Neural progenitor cell (in vitro differentiated cells): Measurements from ENCODE around the gene AAMP. TPM values are rescaled to one million over a fixed set of nuclear protein-coding genes. Genes with fewer than 3 reads are reported as not detected.

ENCODE experiments used
- DNase-seq: peaks from one replicate; pipeline ENCODE4 v3.0.0-alpha.2; 2016; ENCODE audit warnings: low spot score
- H2AFZ ChIP-seq: fragments of 200-600 bp; sonication (generic); replicated peaks from 2 replicates; pipeline ENCODE4 v1.6.1; 2016; ENCODE audit warnings: antibody characterized with exemption
- H3F3A ChIP-seq: fragments of 200-600 bp; sonication (generic); 2 replicates; pipeline ENCODE4 v1.6.1; 2016; ENCODE audit warnings: antibody characterized with exemption, low read depth
- H3K27ac ChIP-seq: fragments of 200-600 bp; sonication (generic); 2 replicates; pipeline ENCODE4 v1.5.1; 2016; ENCODE audit warnings: mild to moderate bottlenecking
- H3K27me3 ChIP-seq: fragments of 200-600 bp; sonication (generic); 2 replicates; pipeline ENCODE4 v1.6.1; 2016; ENCODE audit warnings: mild to moderate bottlenecking, moderate library complexity
- H3K36me3 ChIP-seq: fragments of 200-600 bp; sonication (generic); 2 replicates; pipeline ENCODE4 v1.5.1; 2016
- H3K4me1 ChIP-seq: fragments of 200-600 bp; sonication (generic); 2 replicates; pipeline ENCODE4 v1.6.1; 2016; ENCODE audit warnings: mixed run types
- H3K4me2 ChIP-seq: fragments of 200-600 bp; sonication (generic); 2 replicates; pipeline ENCODE4 v1.6.1; 2016
- H3K4me3 ChIP-seq: fragments of 200-600 bp; sonication (generic); 2 replicates; pipeline ENCODE4 v1.5.1; 2016
- H3K79me2 ChIP-seq: fragments of 200-600 bp; sonication (generic); 2 replicates; pipeline ENCODE4 v1.6.1; 2016; ENCODE audit warnings: low read depth
- H3K9ac ChIP-seq: fragments of 200-600 bp; sonication (generic); 2 replicates; pipeline ENCODE4 v1.6.1; 2016
- H3K9me3 ChIP-seq: fragments of 200-600 bp; sonication (generic); 2 replicates; pipeline ENCODE4 v1.5.1; 2016; ENCODE audit warnings: low read depth
- H4K20me1 ChIP-seq: fragments of 200-600 bp; sonication (generic); 2 replicates; pipeline ENCODE4 v1.6.1; 2016; ENCODE audit warnings: low read depth
- H3K27ac Mint-ChIP-seq: 3 replicates; pipeline ENCODE4 v1.8.0; 2021; ENCODE audit warnings: mixed read lengths
- H3K27me3 Mint-ChIP-seq: 2 replicates; pipeline ENCODE4 v1.8.0; 2022; ENCODE audit warnings: low read depth, mild to moderate bottlenecking, inconsistent platforms, moderate library complexity, mixed read lengths; ENCODE audit not compliant: insufficient read depth
- H3K36me3 Mint-ChIP-seq: 3 replicates; pipeline ENCODE4 v1.8.0; 2021; ENCODE audit warnings: mixed read lengths
- H3K4me1 Mint-ChIP-seq: 3 replicates; pipeline ENCODE4 v1.8.0; 2021; ENCODE audit warnings: mixed read lengths
- H3K4me3 Mint-ChIP-seq: 3 replicates; pipeline ENCODE4 v1.8.0; 2021; ENCODE audit warnings: mild to moderate bottlenecking, moderate library complexity, mixed read lengths
- H3K9me3 Mint-ChIP-seq: 3 replicates; pipeline ENCODE4 v1.8.0; 2020; ENCODE audit warnings: mixed read lengths
- EZH2 ChIP-seq: fragments of 200-600 bp; sonication (generic); IDR thresholded peaks from 2 replicates; pipeline ENCODE4 v1.6.1; 2017; ENCODE audit warnings: antibody characterized with exemption, mild to moderate bottlenecking, moderate library complexity
- EZH2phosphoT487 ChIP-seq: fragments of 200-600 bp; sonication (generic); IDR thresholded peaks from 2 replicates; pipeline ENCODE4 v1.6.1; 2017; ENCODE audit warnings: antibody characterized with exemption
- microRNA-seq: library from miRNA; unstranded; fragments of <30 nt; microRNA quantifications from one replicate; pipeline ENCODE4, GENCODE V29; 2016
- total RNA-seq: library from RNA; depleted of rRNA; stranded (reverse); fragments of >200 nt; gene quantifications from 2 replicates; pipeline ENCODE4 v1.2.3, GENCODE V29; 2015; ENCODE audit warnings: low replicate concordance
- TF ChIP-seq, protein P1 (sequence below): fragments of 200-600 bp; sonication (generic); IDR thresholded peaks from 2 replicates; pipeline ENCODE4 v1.5.1; 2017; ENCODE audit warnings: antibody characterized with exemption, mild to moderate bottlenecking

Gene AAMP
- total RNA-seq, 1 donor from 2014 or later, result 90.4 TPM

DNA sequence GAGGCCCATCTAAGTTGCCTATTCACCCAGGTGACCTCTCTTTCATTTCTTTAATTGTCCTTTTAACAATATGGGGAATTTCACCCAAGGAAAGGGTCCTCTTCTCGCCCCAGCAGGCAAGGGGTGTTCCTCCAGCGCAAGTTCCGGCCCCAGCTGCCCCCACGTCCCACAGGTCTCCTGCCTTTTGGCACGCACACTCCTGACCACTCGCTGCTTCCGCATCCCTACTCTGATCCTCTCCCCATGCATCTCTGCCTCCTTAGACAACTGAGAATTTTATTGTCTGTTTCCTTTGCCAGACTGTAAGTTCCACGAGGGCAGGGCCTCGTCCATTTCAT, 53.6 kb downstream of the AAMP start:
- TF ChIP-seq EZH2phosphoT487, result no peak
- no peak for TF ChIP-seq EZH2
- TF ChIP-seq, protein P1, sequence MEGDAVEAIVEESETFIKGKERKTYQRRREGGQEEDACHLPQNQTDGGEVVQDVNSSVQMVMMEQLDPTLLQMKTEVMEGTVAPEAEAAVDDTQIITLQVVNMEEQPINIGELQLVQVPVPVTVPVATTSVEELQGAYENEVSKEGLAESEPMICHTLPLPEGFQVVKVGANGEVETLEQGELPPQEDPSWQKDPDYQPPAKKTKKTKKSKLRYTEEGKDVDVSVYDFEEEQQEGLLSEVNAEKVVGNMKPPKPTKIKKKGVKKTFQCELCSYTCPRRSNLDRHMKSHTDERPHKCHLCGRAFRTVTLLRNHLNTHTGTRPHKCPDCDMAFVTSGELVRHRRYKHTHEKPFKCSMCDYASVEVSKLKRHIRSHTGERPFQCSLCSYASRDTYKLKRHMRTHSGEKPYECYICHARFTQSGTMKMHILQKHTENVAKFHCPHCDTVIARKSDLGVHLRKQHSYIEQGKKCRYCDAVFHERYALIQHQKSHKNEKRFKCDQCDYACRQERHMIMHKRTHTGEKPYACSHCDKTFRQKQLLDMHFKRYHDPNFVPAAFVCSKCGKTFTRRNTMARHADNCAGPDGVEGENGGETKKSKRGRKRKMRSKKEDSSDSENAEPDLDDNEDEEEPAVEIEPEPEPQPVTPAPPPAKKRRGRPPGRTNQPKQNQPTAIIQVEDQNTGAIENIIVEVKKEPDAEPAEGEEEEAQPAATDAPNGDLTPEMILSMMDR, result no peak
- no peak for DNase-seq
- no peak overlapping the region for H3K27ac ChIP-seq

More for the DNA sequence above, 53.6 kb downstream of the AAMP start:
- H3K27me3 ChIP-seq, result no peaks in the 10 kb centered on the region
- no peak overlapping the region for H3K9ac ChIP-seq
- peak overlapping the region; percentile 74 for H2AFZ ChIP-seq
- Mint-ChIP-seq H3K4me1 (peaks cover 29% of the 10 kb centered on the region), H3K27ac (peak overlapping the region; percentile 72), H3K9me3 (no peaks in the 10 kb centered on the region), H3K4me3 (peak overlapping the region; percentile 95), H3K36me3 (peaks cover 2% of the 10 kb centered on the region), H3K27me3 (peaks cover 2% of the 10 kb centered on the region)
- peaks cover 13% of the 10 kb centered on the region for H3K4me1 ChIP-seq
- H3K4me3 ChIP-seq, result peak overlapping the region; percentile 82
- no peaks in the 10 kb centered on the region for H3K36me3 ChIP-seq
- peaks cover 42% of the 10 kb centered on the region for H3K79me2 ChIP-seq
- peaks cover 33% of the 10 kb centered on the region for H4K20me1 ChIP-seq
- no peaks in the 10 kb centered on the region for H3K9me3 ChIP-seq
- H3F3A ChIP-seq, result peaks cover 6% of the 10 kb centered on the region
- H3K4me2 ChIP-seq, result peak overlapping the region; percentile 88

Small RNAs within 50 kb of the gene (microRNA-seq; reads per million reads assigned to microRNA genes)
- not detected for gene MIR6513

Other genes with a start within 250 kb of the AAMP start
- not detected in 2 replicates for gene RUFY4, start 200.9 kb downstream of the AAMP start, total RNA-seq
- not detected in 2 replicates for gene CXCR2, start 144.1 kb downstream of the AAMP start, total RNA-seq
- not detected in 2 replicates for gene CXCR1, start 103.2 kb downstream of the AAMP start, total RNA-seq
- 151 and 155 TPM in 2 replicates for gene ARPC2, start 52.9 kb downstream of the AAMP start, total RNA-seq
- gene GPBAR1, start 9.1 kb downstream of the AAMP start, total RNA-seq, result 0.09 TPM in 1 of 2 replicates, not detected in the other
- 13.5 and 31.1 TPM in 2 replicates for gene PNKD, start 382 bp upstream of the AAMP start, total RNA-seq
- gene TMBIM1, start 22.4 kb upstream of the AAMP start, total RNA-seq, result 11.1 and 14.1 TPM in 2 replicates
- gene CATIP, start 86.7 kb upstream of the AAMP start, total RNA-seq, result 3.1 and 6.2 TPM in 2 replicates
- gene SLC11A1, start 112.1 kb upstream of the AAMP start, total RNA-seq, result 0.03 TPM in 1 of 2 replicates, not detected in the other
- 31.3 and 70.5 TPM in 2 replicates for gene CTDSP1, start 129.7 kb upstream of the AAMP start, total RNA-seq
- gene VIL1, start 149.0 kb upstream of the AAMP start, total RNA-seq, result 0.22 TPM in 1 of 2 replicates, not detected in the other